Rectal smooth muscle tissue (tissue), 1 donor: ENCODE data around the gene AK4.
"Not testable (repeated sequence)": the region's sequence is repeated elsewhere in the genome, so short reads cannot be mapped to it uniquely, and the experiment has no call there.

ENCODE experiments used
- H3K27ac ChIP-seq: one replicate; pipeline ENCODE4 v1.7.0; 2013; ENCODE audit warnings: low read depth, low read length, inconsistent platforms
- H3K27me3 ChIP-seq: one replicate; pipeline ENCODE4 v1.7.0; 2013; ENCODE audit warnings: low read length; ENCODE audit not compliant: control insufficient read depth, insufficient read depth
- H3K36me3 ChIP-seq: one replicate; pipeline ENCODE4 v1.7.0; 2013; ENCODE audit warnings: low read length; ENCODE audit not compliant: control insufficient read depth, insufficient read depth
- H3K4me1 ChIP-seq: one replicate; pipeline ENCODE4 v1.7.0; 2013; ENCODE audit warnings: low read length; ENCODE audit not compliant: control insufficient read depth, insufficient read depth
- H3K4me3 ChIP-seq: one replicate; pipeline ENCODE4 v1.7.0; 2013; ENCODE audit warnings: low read length
- H3K9ac ChIP-seq: one replicate; pipeline ENCODE4 v1.7.0; 2013; ENCODE audit warnings: low read length

Gene AK4

DNA sequence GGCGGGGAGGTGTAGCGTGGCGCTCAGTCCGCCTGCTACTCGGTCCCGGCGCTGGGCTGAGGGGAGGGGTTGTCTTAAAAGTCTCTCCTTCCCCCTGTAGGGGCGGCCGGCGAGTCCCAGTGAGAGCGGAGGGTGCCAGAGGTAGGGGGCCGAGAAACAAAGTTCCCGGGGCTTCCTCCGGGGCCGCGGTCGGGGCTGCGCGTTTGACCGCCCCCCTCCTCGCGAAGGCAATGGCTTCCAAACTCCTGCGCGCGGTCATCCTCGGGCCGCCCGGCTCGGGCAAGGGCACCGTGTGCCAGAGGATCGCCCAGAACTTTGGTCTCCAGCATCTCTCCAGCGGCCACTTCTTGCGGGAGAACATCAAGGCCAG is at the start of gene AK4:
TSS of gene AK4 (plus strand) at position 26 of the 370 bp plus-strand sequence. CDS start at position 231, 205 bp downstream.
- Histone ChIP-seq H3K27ac (peak within 1 kb of the TSS; percentile 91), H3K4me3 (peak within 1 kb of the TSS; percentile 84), H3K9ac (peak within 1 kb of the TSS; percentile 56)
- not testable (repeated sequence) for H3K36me3 ChIP-seq, H3K27me3 ChIP-seq, H3K4me1 ChIP-seq

DNA sequence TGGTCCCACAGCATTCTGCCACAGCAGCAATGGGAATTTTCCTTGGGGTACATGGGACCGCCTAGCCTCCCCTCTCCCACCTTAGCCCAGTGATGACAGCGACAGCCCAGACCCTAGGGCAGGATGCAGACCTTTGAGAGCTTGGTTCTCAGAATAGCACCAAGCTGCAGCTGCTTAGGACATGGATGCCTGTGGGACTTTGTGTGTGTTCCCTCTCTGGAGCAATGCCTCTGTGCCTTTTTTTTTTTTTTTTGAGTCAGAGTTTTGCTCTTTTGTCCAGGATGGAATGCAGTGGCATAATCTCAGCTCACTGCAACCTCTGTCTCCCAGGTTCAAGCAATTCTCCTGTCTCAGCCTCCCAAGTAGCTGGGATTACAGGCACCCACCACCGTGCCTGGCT is 44.2 kb upstream of the AK4 start:
- no peak overlapping the region for H3K27ac ChIP-seq
- H3K4me1 ChIP-seq = no peaks in the 10 kb centered on the region
- H3K36me3 ChIP-seq = no peaks in the 10 kb centered on the region
- no peaks in the 10 kb centered on the region for H3K27me3 ChIP-seq
- no peak overlapping the region for H3K4me3 ChIP-seq
- no peak overlapping the region for H3K9ac ChIP-seq

DNA sequence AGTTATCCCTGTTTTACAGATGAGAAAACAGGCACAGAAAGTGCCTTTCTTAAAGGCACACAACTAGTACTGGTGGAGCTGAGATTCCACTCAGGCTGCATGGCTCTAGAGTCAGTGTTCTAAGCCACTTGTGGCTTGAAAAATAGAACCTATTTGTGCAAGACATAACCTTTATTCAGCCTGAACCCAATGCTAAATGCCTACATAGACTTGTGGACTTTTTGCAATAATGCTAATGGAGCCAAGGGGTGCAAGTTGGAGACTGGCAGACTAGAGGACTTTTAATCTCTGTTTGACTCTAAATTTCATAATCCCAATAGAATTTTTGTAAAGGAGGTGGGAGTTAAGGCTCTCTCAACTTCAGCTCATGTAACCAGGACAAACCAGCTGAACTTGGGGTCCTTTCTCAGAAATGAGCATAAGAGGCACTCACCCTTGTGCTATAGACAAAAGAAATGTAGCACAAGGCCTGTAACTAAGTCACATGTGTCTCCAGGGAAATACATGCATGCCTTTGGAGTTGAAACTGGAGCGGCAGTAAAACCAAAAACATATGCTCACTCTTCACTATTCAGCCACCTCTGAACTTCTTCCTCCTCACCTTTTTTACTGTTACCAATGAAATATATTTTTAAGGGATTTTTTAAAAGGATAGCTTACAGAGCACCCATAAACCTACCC is 43.0 kb upstream of the AK4 start:
- H3K9ac ChIP-seq = no peak overlapping the region

DNA sequence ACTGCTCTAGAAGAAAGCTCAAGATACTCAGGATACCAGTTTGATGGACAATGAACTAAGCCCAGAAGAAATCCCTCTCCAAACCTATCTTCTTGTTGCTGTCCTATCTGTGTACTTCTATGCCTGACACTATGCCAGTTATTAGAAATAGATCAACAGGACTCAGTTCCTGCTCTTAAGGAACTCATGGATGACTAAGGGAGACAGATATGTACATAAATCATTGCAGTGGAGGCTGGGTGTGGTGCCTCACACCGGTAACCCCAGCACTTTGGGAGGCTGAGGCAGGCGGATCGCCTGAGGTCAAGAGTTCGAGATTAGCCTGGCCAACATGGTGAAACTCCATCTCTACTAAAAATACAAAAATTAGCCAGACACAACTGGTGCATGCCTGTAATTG is 42.4 kb upstream of the AK4 start:
- no peak overlapping the region for H3K4me3 ChIP-seq
- H3K4me1 ChIP-seq = no peaks in the 10 kb centered on the region
- H3K9ac ChIP-seq = no peak overlapping the region
- no peak overlapping the region for H3K27ac ChIP-seq
- H3K36me3 ChIP-seq = no peaks in the 10 kb centered on the region
- no peaks in the 10 kb centered on the region for H3K27me3 ChIP-seq

More for the DNA sequence above, 43.0 kb upstream of the AK4 start:
- no peak overlapping the region for H3K27ac ChIP-seq
- no peaks in the 10 kb centered on the region for H3K27me3 ChIP-seq
- no peaks in the 10 kb centered on the region for H3K4me1 ChIP-seq
- H3K36me3 ChIP-seq = no peaks in the 10 kb centered on the region
- H3K4me3 ChIP-seq = no peak overlapping the region

DNA sequence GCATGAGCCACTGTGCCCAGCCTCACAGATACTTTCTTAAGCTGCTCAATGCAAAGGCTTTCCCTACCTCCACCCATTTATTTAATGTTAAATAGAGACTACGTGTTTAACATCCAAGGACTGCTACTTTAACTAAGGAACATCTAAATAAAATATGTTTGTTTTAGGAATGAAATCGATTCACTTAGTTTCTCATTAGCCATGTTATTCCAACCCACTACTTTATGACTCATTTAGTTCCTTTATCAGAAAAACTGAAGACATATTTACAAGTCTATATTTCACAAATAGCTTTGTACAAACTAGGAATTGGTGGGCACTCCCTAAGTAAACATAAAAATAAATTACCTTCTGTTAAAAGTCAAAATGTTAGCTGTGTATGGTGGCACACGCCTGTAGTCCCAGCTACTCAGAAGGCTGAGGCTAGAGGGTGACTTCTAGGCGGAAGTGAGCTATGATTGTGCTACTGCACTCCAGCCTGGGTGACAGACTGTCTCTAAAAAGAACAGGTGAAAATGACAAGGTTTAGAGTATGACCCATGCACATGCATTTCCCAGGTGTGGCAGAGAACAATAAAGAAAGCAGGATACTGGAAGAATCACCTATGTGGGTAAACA is 39.9 kb upstream of the AK4 start:
- no peak overlapping the region for H3K4me3 ChIP-seq
- H3K27me3 ChIP-seq = no peaks in the 10 kb centered on the region
- no peak overlapping the region for H3K27ac ChIP-seq
- no peaks in the 10 kb centered on the region for H3K36me3 ChIP-seq
- no peak overlapping the region for H3K9ac ChIP-seq
- no peaks in the 10 kb centered on the region for H3K4me1 ChIP-seq

DNA sequence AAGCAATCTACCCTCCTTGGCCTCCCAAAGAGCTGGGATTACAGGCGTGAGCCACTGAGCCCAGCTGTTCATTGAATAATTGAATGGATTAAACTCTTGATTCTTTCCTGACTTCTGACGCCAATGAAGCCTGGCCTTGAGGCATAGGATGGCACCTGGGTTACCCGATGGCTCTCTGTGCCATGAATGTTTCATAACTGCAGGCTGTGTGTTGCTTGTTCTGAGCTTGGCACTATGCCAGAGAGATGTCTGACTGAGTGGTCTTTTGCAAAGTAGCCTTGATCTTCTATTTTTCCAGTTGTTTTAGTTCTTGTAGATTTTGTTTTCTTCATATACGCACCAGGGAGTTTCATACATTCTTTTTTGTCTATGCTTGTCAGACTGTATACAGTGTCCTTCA is 38.5 kb upstream of the AK4 start:
- no peaks in the 10 kb centered on the region for H3K27me3 ChIP-seq
- H3K9ac ChIP-seq = no peak overlapping the region
- no peak overlapping the region for H3K4me3 ChIP-seq

DNA sequence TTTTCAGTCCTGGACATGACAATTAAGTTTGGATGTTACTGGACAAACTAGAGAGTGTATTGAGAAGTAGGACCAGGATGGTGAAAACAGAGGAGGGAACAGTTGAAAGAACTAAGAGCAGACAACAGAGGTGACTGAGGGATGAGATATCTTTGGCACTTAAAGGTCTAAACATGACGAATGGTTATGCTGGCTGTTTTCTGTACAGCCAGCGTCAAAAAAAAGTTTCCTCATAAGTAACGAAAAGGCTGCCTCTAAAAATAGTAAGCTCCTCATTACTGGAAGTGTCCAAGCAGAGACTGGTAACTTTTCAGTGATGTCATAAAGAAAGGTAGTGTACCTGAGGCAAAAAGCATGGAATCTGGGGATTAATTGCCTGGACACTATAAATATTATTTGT is 35.2 kb upstream of the AK4 start:
- H3K27me3 ChIP-seq = no peaks in the 10 kb centered on the region
- no peak overlapping the region for H3K27ac ChIP-seq
- no peak overlapping the region for H3K4me3 ChIP-seq
- no peaks in the 10 kb centered on the region for H3K36me3 ChIP-seq
- H3K9ac ChIP-seq = no peak overlapping the region
- peaks cover 3% of the 10 kb centered on the region for H3K4me1 ChIP-seq

More for the DNA sequence above, 38.5 kb upstream of the AK4 start:
- Histone ChIP-seq H3K36me3 (no peaks in the 10 kb centered on the region), H3K4me1 (peaks cover 2% of the 10 kb centered on the region), H3K27ac (no peak overlapping the region)

DNA sequence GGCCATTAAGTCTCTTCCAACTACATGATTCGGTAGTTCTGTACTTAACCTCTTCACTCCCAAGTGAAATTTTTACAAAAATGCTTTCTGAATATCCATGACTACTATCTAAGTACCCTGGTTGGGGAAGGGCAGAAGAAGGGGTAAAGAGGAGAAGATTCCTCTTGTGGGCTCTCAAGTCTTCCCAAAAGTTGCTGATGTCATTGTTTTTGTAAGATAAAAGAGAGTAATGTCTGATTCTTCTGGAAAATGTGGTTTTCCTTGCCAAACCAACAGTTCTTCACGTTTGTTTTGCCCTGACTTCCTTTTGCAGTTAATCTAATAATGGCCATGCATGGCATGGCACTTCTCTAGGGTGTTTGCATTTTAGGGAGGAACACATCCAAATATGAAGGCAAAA is 34.7 kb upstream of the AK4 start:
- no peaks in the 10 kb centered on the region for H3K36me3 ChIP-seq
- H3K27me3 ChIP-seq = no peaks in the 10 kb centered on the region
- no peak overlapping the region for H3K9ac ChIP-seq
- peaks cover 3% of the 10 kb centered on the region for H3K4me1 ChIP-seq
- no peak overlapping the region for H3K4me3 ChIP-seq
- H3K27ac ChIP-seq = no peak overlapping the region

DNA sequence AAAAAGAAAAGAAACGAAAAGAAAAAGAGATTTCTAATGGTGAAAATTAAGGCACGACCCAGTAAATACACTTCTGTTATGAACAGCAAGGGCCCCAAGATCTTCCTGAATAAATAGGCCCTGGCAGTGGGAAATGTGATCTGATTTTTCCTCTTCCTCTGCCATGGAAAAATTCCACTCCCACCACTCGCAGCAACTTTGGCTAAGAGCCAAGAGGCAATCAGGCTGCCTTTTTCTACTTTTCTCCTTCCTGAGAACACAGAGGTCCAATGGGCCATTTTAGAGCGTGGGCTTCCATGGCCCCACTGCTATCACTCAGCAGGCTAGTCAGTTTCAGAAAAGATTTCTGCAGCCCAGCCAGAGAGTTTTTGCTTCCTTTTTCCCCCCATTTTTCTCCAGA is 33.7 kb upstream of the AK4 start:
- Histone ChIP-seq H3K4me3 (no peak overlapping the region), H3K9ac (no peak overlapping the region), H3K27me3 (no peaks in the 10 kb centered on the region), H3K4me1 (peaks cover 3% of the 10 kb centered on the region), H3K36me3 (no peaks in the 10 kb centered on the region), H3K27ac (peak overlapping the region; percentile 6)

DNA sequence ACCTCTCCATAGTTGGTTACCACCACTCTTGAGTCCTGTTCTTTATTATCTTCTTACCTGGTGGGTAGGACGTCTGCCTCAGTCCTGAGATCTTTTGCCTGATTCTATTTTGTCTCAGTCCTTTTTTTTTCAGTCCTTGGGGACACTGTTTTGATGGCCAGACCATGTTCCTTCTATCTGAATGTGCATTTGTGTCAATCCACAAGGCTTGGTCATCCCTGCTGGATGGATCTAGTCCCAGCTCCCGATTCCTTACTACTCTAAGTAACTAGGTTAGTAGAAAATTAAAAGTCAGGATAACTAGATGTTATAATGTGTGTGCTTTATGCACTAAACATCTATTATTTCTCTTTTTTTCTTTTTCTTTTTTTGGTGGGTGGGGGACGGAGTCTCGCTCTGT is 28.1 kb upstream of the AK4 start:
- no peaks in the 10 kb centered on the region for H3K4me1 ChIP-seq
- H3K4me3 ChIP-seq = no peak overlapping the region

DNA sequence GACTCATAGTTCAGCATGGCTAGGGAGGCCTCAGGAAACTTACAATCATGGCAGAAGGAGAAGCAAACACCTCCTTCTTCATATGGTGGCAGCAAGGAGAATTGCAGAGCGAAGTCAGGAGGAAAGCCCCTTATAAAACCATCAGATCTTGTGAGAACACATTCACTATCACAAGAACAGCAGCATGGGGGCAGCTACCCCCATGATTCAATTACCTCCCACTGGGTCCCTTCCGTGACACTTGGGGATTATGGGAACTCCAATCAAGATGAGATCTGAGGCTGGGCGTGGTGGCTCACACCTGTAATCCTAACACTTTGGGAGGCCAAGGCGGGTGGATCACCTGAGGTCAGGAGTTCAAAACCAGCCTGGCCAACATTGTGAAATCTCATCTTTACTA is 18.9 kb upstream of the AK4 start:
- not testable (repeated sequence) for H3K4me3 ChIP-seq, H3K27ac ChIP-seq, H3K4me1 ChIP-seq, H3K36me3 ChIP-seq, H3K27me3 ChIP-seq, H3K9ac ChIP-seq

More for the DNA sequence above, 28.1 kb upstream of the AK4 start:
- H3K36me3 ChIP-seq = no peaks in the 10 kb centered on the region
- no peak overlapping the region for H3K9ac ChIP-seq
- no peaks in the 10 kb centered on the region for H3K27me3 ChIP-seq
- H3K27ac ChIP-seq = no peak overlapping the region

DNA sequence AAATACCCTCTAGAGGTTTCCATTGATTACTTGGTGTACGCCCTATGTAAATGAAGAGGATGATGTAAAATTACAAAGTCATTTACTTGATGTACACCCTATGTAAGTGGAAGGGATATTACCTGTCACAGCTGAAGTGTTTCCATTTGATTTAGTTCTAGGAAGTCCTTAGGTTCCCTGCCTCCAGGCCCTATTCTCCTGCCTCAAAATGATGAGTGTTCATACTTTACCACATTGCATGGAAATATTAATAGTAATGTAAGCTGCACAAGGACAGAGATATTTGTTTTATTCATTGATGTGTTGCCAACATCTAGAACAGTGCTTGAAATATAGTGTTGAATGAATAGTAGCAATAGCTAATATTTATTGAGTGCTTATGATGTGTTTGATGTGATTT is 9.5 kb upstream of the AK4 start:
- Histone ChIP-seq H3K4me1 (no peaks in the 10 kb centered on the region), H3K27me3 (no peaks in the 10 kb centered on the region), H3K4me3 (no peak overlapping the region), H3K36me3 (no peaks in the 10 kb centered on the region), H3K9ac (no peak overlapping the region), H3K27ac (no peak overlapping the region)

DNA sequence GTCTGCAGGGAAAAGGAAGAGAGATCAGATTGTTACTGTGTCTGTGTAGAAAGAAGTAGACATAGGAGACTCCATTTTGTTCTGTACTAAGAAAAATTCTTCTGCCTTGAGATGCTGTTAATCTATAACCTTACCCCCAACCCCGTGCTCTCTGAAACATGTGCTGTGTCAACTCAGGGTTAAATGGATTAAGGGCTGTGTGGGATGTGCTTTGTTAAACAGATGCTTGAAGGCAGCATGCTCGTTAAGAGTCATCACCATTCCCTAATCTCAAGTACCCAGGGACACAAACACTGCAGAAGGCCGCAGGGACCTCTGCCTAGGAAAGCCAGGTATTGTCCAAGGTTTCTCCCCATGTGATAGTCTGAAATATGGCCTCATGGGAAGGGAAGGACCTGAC is 8.2 kb upstream of the AK4 start:
- not testable (repeated sequence) for H3K4me3 ChIP-seq, H3K4me1 ChIP-seq, H3K27ac ChIP-seq, H3K27me3 ChIP-seq, H3K36me3 ChIP-seq, H3K9ac ChIP-seq
